Measurements from ENCODE around the gene MGAT4B.

DNA sequence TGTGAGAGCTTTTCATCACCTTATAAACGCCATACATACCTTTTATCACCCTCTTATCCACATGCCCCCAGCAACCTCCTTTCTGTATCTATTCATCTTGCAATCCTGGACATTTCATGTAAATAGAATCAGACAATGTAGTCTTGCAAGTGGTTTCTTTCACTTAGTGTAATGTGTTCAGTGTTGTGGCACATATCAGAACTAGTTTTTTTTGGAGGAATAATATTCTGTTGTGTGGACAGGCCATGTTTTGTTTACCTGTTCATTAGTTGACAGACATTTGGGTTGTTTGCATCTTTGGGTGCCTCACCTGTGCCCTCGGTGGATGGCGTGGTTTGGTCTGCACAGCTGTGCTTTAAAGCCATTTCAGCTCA, 15.4 kb upstream of the MGAT4B start:
- TF ChIP-seq TAF1 (conservative IDR thresholded peaks at IDR 0.05), result no peak
- no peak for TF ChIP-seq YY1 (IDR thresholded peaks at IDR 0.05)
- TF ChIP-seq, protein P1, sequence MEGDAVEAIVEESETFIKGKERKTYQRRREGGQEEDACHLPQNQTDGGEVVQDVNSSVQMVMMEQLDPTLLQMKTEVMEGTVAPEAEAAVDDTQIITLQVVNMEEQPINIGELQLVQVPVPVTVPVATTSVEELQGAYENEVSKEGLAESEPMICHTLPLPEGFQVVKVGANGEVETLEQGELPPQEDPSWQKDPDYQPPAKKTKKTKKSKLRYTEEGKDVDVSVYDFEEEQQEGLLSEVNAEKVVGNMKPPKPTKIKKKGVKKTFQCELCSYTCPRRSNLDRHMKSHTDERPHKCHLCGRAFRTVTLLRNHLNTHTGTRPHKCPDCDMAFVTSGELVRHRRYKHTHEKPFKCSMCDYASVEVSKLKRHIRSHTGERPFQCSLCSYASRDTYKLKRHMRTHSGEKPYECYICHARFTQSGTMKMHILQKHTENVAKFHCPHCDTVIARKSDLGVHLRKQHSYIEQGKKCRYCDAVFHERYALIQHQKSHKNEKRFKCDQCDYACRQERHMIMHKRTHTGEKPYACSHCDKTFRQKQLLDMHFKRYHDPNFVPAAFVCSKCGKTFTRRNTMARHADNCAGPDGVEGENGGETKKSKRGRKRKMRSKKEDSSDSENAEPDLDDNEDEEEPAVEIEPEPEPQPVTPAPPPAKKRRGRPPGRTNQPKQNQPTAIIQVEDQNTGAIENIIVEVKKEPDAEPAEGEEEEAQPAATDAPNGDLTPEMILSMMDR (IDR thresholded peaks at IDR 0.05; ENCODE audit: low read depth, low read length, missing input control), result no peak
- TF ChIP-seq, protein P2, sequence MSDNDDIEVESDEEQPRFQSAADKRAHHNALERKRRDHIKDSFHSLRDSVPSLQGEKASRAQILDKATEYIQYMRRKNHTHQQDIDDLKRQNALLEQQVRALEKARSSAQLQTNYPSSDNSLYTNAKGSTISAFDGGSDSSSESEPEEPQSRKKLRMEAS (IDR thresholded peaks at IDR 0.05), result no peak
- TF ChIP-seq HNF4G (IDR thresholded peaks at IDR 0.05), result no peak
- TF ChIP-seq, protein P3, sequence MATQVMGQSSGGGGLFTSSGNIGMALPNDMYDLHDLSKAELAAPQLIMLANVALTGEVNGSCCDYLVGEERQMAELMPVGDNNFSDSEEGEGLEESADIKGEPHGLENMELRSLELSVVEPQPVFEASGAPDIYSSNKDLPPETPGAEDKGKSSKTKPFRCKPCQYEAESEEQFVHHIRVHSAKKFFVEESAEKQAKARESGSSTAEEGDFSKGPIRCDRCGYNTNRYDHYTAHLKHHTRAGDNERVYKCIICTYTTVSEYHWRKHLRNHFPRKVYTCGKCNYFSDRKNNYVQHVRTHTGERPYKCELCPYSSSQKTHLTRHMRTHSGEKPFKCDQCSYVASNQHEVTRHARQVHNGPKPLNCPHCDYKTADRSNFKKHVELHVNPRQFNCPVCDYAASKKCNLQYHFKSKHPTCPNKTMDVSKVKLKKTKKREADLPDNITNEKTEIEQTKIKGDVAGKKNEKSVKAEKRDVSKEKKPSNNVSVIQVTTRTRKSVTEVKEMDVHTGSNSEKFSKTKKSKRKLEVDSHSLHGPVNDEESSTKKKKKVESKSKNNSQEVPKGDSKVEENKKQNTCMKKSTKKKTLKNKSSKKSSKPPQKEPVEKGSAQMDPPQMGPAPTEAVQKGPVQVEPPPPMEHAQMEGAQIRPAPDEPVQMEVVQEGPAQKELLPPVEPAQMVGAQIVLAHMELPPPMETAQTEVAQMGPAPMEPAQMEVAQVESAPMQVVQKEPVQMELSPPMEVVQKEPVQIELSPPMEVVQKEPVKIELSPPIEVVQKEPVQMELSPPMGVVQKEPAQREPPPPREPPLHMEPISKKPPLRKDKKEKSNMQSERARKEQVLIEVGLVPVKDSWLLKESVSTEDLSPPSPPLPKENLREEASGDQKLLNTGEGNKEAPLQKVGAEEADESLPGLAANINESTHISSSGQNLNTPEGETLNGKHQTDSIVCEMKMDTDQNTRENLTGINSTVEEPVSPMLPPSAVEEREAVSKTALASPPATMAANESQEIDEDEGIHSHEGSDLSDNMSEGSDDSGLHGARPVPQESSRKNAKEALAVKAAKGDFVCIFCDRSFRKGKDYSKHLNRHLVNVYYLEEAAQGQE (IDR thresholded peaks at IDR 0.05), result no peak
- no peak for TF ChIP-seq EGR1 (IDR thresholded peaks at IDR 0.05; ENCODE audit: low read depth in 2 of 2)
- TF ChIP-seq GABPA (IDR thresholded peaks at IDR 0.05 in 1 of 2, conservative IDR thresholded peaks at IDR 0.05 in 1 of 2), result no peak
- TF ChIP-seq, protein P4, sequence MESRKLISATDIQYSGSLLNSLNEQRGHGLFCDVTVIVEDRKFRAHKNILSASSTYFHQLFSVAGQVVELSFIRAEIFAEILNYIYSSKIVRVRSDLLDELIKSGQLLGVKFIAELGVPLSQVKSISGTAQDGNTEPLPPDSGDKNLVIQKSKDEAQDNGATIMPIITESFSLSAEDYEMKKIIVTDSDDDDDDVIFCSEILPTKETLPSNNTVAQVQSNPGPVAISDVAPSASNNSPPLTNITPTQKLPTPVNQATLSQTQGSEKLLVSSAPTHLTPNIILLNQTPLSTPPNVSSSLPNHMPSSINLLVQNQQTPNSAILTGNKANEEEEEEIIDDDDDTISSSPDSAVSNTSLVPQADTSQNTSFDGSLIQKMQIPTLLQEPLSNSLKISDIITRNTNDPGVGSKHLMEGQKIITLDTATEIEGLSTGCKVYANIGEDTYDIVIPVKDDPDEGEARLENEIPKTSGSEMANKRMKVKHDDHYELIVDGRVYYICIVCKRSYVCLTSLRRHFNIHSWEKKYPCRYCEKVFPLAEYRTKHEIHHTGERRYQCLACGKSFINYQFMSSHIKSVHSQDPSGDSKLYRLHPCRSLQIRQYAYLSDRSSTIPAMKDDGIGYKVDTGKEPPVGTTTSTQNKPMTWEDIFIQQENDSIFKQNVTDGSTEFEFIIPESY (IDR thresholded peaks at IDR 0.05), result no peak
- no peak for TF ChIP-seq SP1 (IDR thresholded peaks at IDR 0.05)
